ENCODE data around the gene TBL1X.

DNA sequence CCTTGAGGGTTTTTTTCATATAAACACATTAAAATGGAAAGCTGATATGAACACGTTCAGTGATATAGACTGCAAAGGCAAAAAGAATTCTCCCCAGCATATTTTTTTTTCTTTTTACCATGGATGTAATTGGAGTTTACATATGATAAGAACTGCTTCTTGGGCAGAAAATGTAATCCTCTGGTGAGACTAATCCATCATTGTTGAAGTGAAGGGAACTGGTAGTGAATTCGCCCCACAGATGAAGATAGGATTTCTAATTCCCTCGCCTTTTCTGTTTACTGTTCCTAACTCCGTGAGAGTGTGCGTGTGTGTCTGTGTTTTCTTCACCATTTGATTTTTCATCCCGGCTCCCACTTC lies 211.9 kb downstream of the TBL1X start:
- TF ChIP-seq CTCF (IDR thresholded peaks at IDR 0.05; ENCODE audit: extremely low read depth in 1 of 2, insufficient read depth in 1 of 2, low read depth in 1 of 2, low read length in 2 of 2) (no peak), POLR2AphosphoS5 (IDR thresholded peaks at IDR 0.05; ENCODE audit: insufficient read depth, low read depth, low read length) (no peak), POLR2A (IDR thresholded peaks at IDR 0.05; ENCODE audit: low read depth, low read length) (no peak), GATA2 (IDR thresholded peaks at IDR 0.05; ENCODE audit: insufficient read depth, insufficient read length, low read depth, low read length) (no peak), JUN (IDR thresholded peaks at IDR 0.05; ENCODE audit: borderline replicate concordance, insufficient read depth, insufficient read length, low read depth) (no peak), EZH2 (IDR thresholded peaks at IDR 0.05; ENCODE audit: borderline replicate concordance, low read depth, low read length, severe bottlenecking) (no peak), MYC (IDR thresholded peaks at IDR 0.05; ENCODE audit: low read depth, low read length) (no peak), MAX (IDR thresholded peaks at IDR 0.05; ENCODE audit: insufficient read depth, insufficient read length) (no peak), FOS (IDR thresholded peaks at IDR 0.05; ENCODE audit: borderline replicate concordance, insufficient read depth, low read length) (no peak)

Measured in endothelial cell of umbilical vein (primary cell).